ENCODE measurements around the gene PDSS1. TPM values are rescaled to one million over a fixed set of nuclear protein-coding genes. Genes with fewer than 3 reads are reported as not detected.

Gene PDSS1
- total and polyA plus RNA-seq, 9 of the 15 experiments (the other 6 are each of a cell fraction or from before 2014, with no cell fraction given) = 11.0 to 59.5 (median 45.3) TPM

DNA sequence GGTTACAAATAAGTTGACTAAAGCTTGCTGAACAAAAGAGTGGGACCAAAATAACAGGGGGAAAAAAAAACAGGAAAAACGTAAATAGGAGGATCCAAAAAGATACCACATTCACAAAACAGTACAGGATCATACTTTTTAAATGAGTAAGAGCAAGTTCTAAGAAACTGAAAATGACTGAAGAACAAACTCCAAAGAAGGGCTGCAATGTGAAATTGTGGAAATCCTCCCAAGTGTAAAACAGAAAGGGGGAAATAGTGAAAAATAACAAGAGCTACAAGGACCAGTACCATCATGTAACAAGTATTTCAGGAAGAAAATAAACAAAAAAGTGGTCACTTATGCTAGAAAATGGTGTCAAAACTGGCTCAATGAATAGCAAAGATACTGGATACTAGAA lies 46.3 kb downstream of the PDSS1 start:
- Histone ChIP-seq H3K27me3 (ENCODE audit: control insufficient read depth in 2 of 2, insufficient read depth in 2 of 2, low read length in 2 of 2) (no peaks in the 10 kb centered on the region), H3K4me2 (ENCODE audit: insufficient read depth, low read length) (no peak overlapping the region), H3K4me1 (replicated peaks in 1 of 2; ENCODE audit: control insufficient read depth in 2 of 2, insufficient read depth in 2 of 2, low read length in 2 of 2) (no peaks in the 10 kb centered on the region), H3K9ac (ENCODE audit: insufficient read depth in 1 of 2, low read depth in 2 of 2, low read length in 2 of 2) (no peak overlapping the region), H3K36me3 (ENCODE audit: control insufficient read depth, insufficient read depth, low read length) (peaks cover 96% of the 10 kb centered on the region), H3K9me3 (replicated peaks; ENCODE audit: control insufficient read depth, insufficient read depth, low read depth, low read length) (no peaks in the 10 kb centered on the region), H3K27ac (ENCODE audit: extremely low read depth, low read depth, low read length) (no peak overlapping the region), H2AFZ (ENCODE audit: low read depth, low read length) (no peak overlapping the region), H3K79me2 (ENCODE audit: control insufficient read depth, insufficient read depth, low read length) (no peaks in the 10 kb centered on the region), H3K4me3 (no peak overlapping the region), H4K20me1 (replicated peaks; ENCODE audit: control insufficient read depth, insufficient read depth, low read length) (no peaks in the 10 kb centered on the region), H3K9me1 (ENCODE audit: control insufficient read depth, insufficient read depth, low read length) (no peaks in the 10 kb centered on the region)
- TF ChIP-seq POLR2A (conservative IDR thresholded peaks at IDR 0.05) = 0 out of 2 replicates have a peak, but pooled peaks have one; percentile 25
- TF ChIP-seq CBX8 (IDR thresholded peaks at IDR 0.05; ENCODE audit: borderline replicate concordance, extremely low read depth, low read depth, low read length, poor library complexity, severe bottlenecking) = no peak
- CTCF ChIA-PET (ENCODE audit: low intra/inter-chr PET ratio) = no interaction called here
- in situ Hi-C loops (cut with MboI) (loop anchor here (10.0 kb wide), 1 partner anchor 631 kb away; no protein-coding TSS in a partner anchor), intact Hi-C loops (cut with micrococcal nuclease) (no loop called here)
- FAIRE-seq (no peak), DNase-seq (ENCODE audit: extremely low read depth in 1 of 4, low spot score in 3 of 4) (no peak), ATAC-seq (no peak)
- POLR2A ChIA-PET = interaction anchor here (0.7 kb wide), 1 partner anchor 416 kb away, joined by 3 read pairs; no protein-coding TSS in a partner anchor
- BruUV-seq (replicated peaks) = TSS peak; percentile 12
- 100% methylated on average over 1 of the region's 1 CpG for WGBS (ENCODE audit: insufficient coverage, low coverage, missing lambda C conversion rate)

DNA sequence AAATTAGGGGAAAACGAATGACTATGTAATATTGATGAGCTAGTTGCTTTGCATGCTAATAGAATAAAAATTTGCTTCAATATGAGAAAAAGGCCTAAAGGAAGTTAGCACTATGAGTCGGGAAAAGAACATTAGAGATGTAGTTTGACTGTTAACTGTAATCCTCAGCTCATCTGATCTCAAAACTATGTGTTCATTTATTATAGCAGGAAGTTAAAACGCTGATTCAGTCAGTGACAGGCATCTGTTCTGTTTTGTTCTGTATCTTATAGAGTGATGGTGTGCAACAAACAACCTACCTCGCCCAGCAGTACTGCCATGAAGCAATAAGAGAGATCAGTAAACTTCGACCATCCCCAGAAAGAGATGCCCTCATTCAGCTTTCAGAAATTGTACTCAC lies 48.6 kb downstream of the PDSS1 start:
- DNase-seq (ENCODE audit: extremely low read depth in 1 of 4, low spot score in 3 of 4) = no peak
- Histone ChIP-seq H3K9me3 (replicated peaks; ENCODE audit: control insufficient read depth, insufficient read depth, low read depth, low read length) (no peaks in the 10 kb centered on the region), H3K4me2 (ENCODE audit: insufficient read depth, low read length) (no peak overlapping the region), H3K4me1 (replicated peaks in 1 of 2; ENCODE audit: control insufficient read depth in 2 of 2, insufficient read depth in 2 of 2, low read length in 2 of 2) (no peaks in the 10 kb centered on the region), H2AFZ (ENCODE audit: low read depth, low read length) (no peak overlapping the region), H3K79me2 (ENCODE audit: control insufficient read depth, insufficient read depth, low read length) (no peaks in the 10 kb centered on the region), H4K20me1 (replicated peaks; ENCODE audit: control insufficient read depth, insufficient read depth, low read length) (no peaks in the 10 kb centered on the region), H3K9ac (ENCODE audit: insufficient read depth in 1 of 2, low read depth in 2 of 2, low read length in 2 of 2) (no peak overlapping the region), H3K27me3 (ENCODE audit: control insufficient read depth in 2 of 2, insufficient read depth in 2 of 2, low read length in 2 of 2) (no peaks in the 10 kb centered on the region), H3K27ac (ENCODE audit: extremely low read depth, low read depth, low read length) (no peak overlapping the region), H3K36me3 (ENCODE audit: control insufficient read depth, insufficient read depth, low read length) (peaks cover 86% of the 10 kb centered on the region), H3K4me3 (no peak overlapping the region), H3K9me1 (ENCODE audit: control insufficient read depth, insufficient read depth, low read length) (no peaks in the 10 kb centered on the region)
- no TSS peak for BruUV-seq (replicated peaks)
- 0 out of 2 replicates have a peak, but pooled peaks have one; percentile 25 for TF ChIP-seq ZNF316 (IDR thresholded peaks at IDR 0.05)
- no peak for TF ChIP-seq GTF2F1 (IDR thresholded peaks at IDR 0.05; ENCODE audit: low read depth, low read length)
- 0 out of 2 replicates have a peak, but pooled peaks have one; percentile 7 for TF ChIP-seq C11orf30 (IDR thresholded peaks at IDR 0.05; ENCODE audit: low read depth)
- no peak for FAIRE-seq
- in situ Hi-C loops (cut with MboI) (loop anchor here (10.0 kb wide), 1 partner anchor 629 kb away; no protein-coding TSS in a partner anchor), intact Hi-C loops (cut with micrococcal nuclease) (no loop called here)
- ATAC-seq = no peak
- CTCF ChIA-PET (ENCODE audit: low intra/inter-chr PET ratio) = no interaction called here
- POLR2A ChIA-PET = interaction anchor here (0.7 kb wide), 1 partner anchor 13 kb away, joined by 5 read pairs; no protein-coding TSS in a partner anchor
- 77% methylated on average over 5 of the region's 5 CpGs for WGBS (ENCODE audit: insufficient coverage, low coverage, missing lambda C conversion rate)

Measured in K562 (cell line).